IPS-11a (cell line): Measurements from ENCODE around the gene CRTC3.

ENCODE experiments used
- H3K4me3 ChIP-seq: one replicate; pipeline ENCODE4 v1.5.1; 2013; ENCODE audit warnings: low read depth, low read length, control low read depth

The CRTC3 gene

DNA sequence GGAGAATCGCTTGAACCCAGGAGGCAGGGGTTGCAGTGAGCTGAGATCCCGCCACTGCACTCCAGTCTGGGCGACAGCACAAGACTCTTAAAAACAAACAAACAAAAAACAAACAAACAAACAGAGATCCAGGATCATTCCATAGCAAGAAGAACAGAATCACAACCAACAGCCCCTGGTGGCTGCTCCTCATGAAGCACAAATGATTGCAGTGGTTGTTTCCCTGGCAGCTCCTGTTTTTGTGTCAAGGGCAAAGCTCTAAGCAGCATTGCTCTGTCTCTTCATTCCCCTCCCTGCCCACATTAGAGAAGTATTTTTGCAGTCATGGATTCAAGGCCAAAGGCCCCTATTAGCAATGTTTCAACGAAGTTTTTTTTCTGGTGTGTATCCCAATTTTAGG, 161.6 kb downstream of the CRTC3 start:
- H3K4me3 ChIP-seq, result no peak overlapping the region

- H3K4me3 ChIP-seq, result no peak overlapping the region
Observed at GRCh38 chr15:90691982-90692773, 162.5 kb downstream of the CRTC3 start.
